ENCODE data around the gene MYL6B.
"Not testable (repeated sequence)": the region's sequence is repeated elsewhere in the genome, so short reads cannot be mapped to it uniquely, and the experiment has no call there.

Gene MYL6B

GRCh38 chr12:56154246-56154771, 1.9 kb downstream of the MYL6B start:
- no peak for DNase-seq

- no peak for DNase-seq
Observed at GRCh38 chr12:56154818-56155217, 2.4 kb downstream of the MYL6B start.

GRCh38 chr12:56155256-56155845, 3.0 kb downstream of the MYL6B start:
- DNase-seq: no peak

GRCh38 chr12:56156464-56157200, 4.2 kb downstream of the MYL6B start:
- not testable (repeated sequence) for DNase-seq

- DNase-seq: peak; percentile 97
Observed at GRCh38 chr12:56157201-56158028, 5.0 kb downstream of the MYL6B start.

GRCh38 chr12:56158029-56158925, 5.9 kb downstream of the MYL6B start, which contains the start of gene MYL6:
Gene MYL6 (plus strand): TSS chr12:56158359. CDS start chr12:56158402, 43 bp downstream.
- peak; percentile 99 for DNase-seq

- peak; percentile 90 for DNase-seq
Observed at GRCh38 chr12:56158926-56159461, 6.6 kb downstream of the MYL6B start.

GRCh38 chr12:56159482-56160192, 7.2 kb downstream of the MYL6B start:
- DNase-seq: no peak

GRCh38 chr12:56160193-56160763, 7.9 kb downstream of the MYL6B start:
- DNase-seq: no peak

- DNase-seq: no peak
Observed at GRCh38 chr12:56160894-56161689, 8.7 kb downstream of the MYL6B start.

- DNase-seq: no peak
Observed at GRCh38 chr12:56161690-56162351, 9.4 kb downstream of the MYL6B start.

- DNase-seq: no peak
Observed at GRCh38 chr12:56162468-56163290, 10.3 kb downstream of the MYL6B start.

- no peak for DNase-seq
Observed at GRCh38 chr12:56163533-56164344, 11.4 kb downstream of the MYL6B start.

- DNase-seq: no peak
Observed at GRCh38 chr12:56164345-56164729, 11.9 kb downstream of the MYL6B start.

- no peak for DNase-seq
Observed at GRCh38 chr12:56165369-56165768, 13.0 kb downstream of the MYL6B start.

- DNase-seq: no peak
Observed at GRCh38 chr12:56169229-56169759, 16.9 kb downstream of the MYL6B start.

GRCh38 chr12:56172839-56173238, 20.5 kb downstream of the MYL6B start:
- DNase-seq: no peak

Measured in islet precursor cell (in vitro differentiated cells).